Chondrocyte (in vitro differentiated cells): ENCODE data around the gene SNPH. TPM values are rescaled to one million over a fixed set of nuclear protein-coding genes. Genes with fewer than 3 reads are reported as not detected.

Experiments
- DNase-seq: peaks from one replicate; pipeline ENCODE4 v3.0.0; 2021; ENCODE audit warnings: mixed read lengths, low spot score
- H3K27ac Mint-ChIP-seq: one replicate; pipeline ENCODE4 v1.8.0; 2021; ENCODE audit warnings: mild to moderate bottlenecking, moderate library complexity, mixed read lengths; ENCODE audit not compliant: unreplicated experiment
- H3K27me3 Mint-ChIP-seq: 2 replicates; pipeline ENCODE4 v1.8.0; 2021; ENCODE audit warnings: low read depth, mixed read lengths
- H3K36me3 Mint-ChIP-seq: 2 replicates; pipeline ENCODE4 v1.8.0; 2021; ENCODE audit warnings: low read depth, mixed read lengths
- H3K4me1 Mint-ChIP-seq: 2 replicates; pipeline ENCODE4 v1.8.0; 2021; ENCODE audit warnings: low read depth, mild to moderate bottlenecking, mixed read lengths
- H3K4me3 Mint-ChIP-seq: one replicate; pipeline ENCODE4 v1.8.0; 2021; ENCODE audit warnings: mild to moderate bottlenecking, moderate library complexity, mixed read lengths; ENCODE audit not compliant: unreplicated experiment
- H3K9me3 Mint-ChIP-seq: 2 replicates; pipeline ENCODE4 v1.8.0; 2021; ENCODE audit warnings: low read depth, mixed read lengths
- CTCF ChIP-seq: fragments of 200-600 bp; sonication (generic); IDR thresholded peaks from 2 replicates; pipeline ENCODE4 v1.5.0; 2021; ENCODE audit warnings: antibody characterized with exemption, mild to moderate bottlenecking, moderate library complexity
- total RNA-seq: library from RNA; stranded (reverse); gene quantifications from 3 replicates; pipeline ENCODE4 v1.2.1, GENCODE V29; 2021

SNPH gene
- total RNA-seq, 1 donor from 2014 or later = 12.8 TPM

GRCh38 chr20:1322511-1323245, 56.6 kb downstream of the SNPH start:
- Mint-ChIP-seq H3K36me3 (no peaks in the 10 kb centered on the region), H3K27me3 (no peaks in the 10 kb centered on the region), H3K9me3 (no peaks in the 10 kb centered on the region), H3K4me3 (no peak overlapping the region), H3K4me1 (peaks cover 8% of the 10 kb centered on the region), H3K27ac (peak overlapping the region; percentile 49)
- DNase-seq = no peak
- TF ChIP-seq CTCF = no peak

GRCh38 chr20:1323256-1323655, 57.2 kb downstream of the SNPH start:
- DNase-seq = no peak
- no peaks in the 10 kb centered on the region for H3K27me3 Mint-ChIP-seq
- H3K9me3 Mint-ChIP-seq = no peaks in the 10 kb centered on the region
- no peak overlapping the region for H3K4me3 Mint-ChIP-seq
- no peaks in the 10 kb centered on the region for H3K36me3 Mint-ChIP-seq
- peak overlapping the region; percentile 49 for H3K27ac Mint-ChIP-seq
- no peak for TF ChIP-seq CTCF
- peaks cover 8% of the 10 kb centered on the region for H3K4me1 Mint-ChIP-seq

GRCh38 chr20:1323830-1324597, 57.9 kb downstream of the SNPH start:
- no peak overlapping the region for H3K4me3 Mint-ChIP-seq

GRCh38 chr20:1324598-1325172, 58.6 kb downstream of the SNPH start:
- Mint-ChIP-seq H3K36me3 (no peaks in the 10 kb centered on the region), H3K27ac (no peak overlapping the region), H3K4me1 (peaks cover 15% of the 10 kb centered on the region), H3K9me3 (no peaks in the 10 kb centered on the region), H3K27me3 (no peaks in the 10 kb centered on the region), H3K4me3 (no peak overlapping the region)
- TF ChIP-seq CTCF = no peak
- no peak for DNase-seq

More at GRCh38 chr20:1323830-1324597, 57.9 kb downstream of the SNPH start:
- Mint-ChIP-seq H3K9me3 (no peaks in the 10 kb centered on the region), H3K27me3 (no peaks in the 10 kb centered on the region), H3K36me3 (no peaks in the 10 kb centered on the region), H3K27ac (peak overlapping the region; percentile 37), H3K4me1 (peaks cover 8% of the 10 kb centered on the region)
- DNase-seq = no peak
- TF ChIP-seq CTCF = no peak
